ENCODE data around the gene DLGAP4. TPM values are rescaled to one million over a fixed set of nuclear protein-coding genes. Genes with fewer than 3 reads are reported as not detected.

Gene DLGAP4
- total and polyA plus RNA-seq, 5 experiments from 2014 or later: 9.3 to 35.0 (median 16.6) TPM

DNA sequence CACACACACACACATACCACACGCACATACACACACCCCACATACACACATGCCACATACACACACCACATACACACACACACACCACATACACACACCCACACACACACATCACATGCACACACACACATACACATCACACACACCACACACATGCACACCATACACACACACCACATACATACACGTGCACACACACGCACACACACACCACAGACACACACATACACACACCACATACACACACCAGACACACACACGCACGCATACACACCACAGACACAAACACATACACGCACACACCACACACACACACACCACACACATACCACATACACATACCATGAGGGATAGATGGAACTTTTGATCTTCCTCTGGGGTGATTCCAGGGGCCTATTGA is 90.2 kb downstream of the DLGAP4 start:
- ATAC-seq: no peak
- no peaks in the 10 kb centered on the region for H3K36me3 Mint-ChIP-seq
- POLR2A ChIA-PET: no interaction called here
- H3K27ac Mint-ChIP-seq: peak overlapping the region in 2 of 10 donors; percentile 21 to 41
- no peak for DNase-seq
- H3K9me3 Mint-ChIP-seq: no peaks in the 10 kb centered on the region
- no peak overlapping the region for H3K4me3 Mint-ChIP-seq
- peaks cover 8 to 31% (median 21%) of the 10 kb centered on the region in 5 donors for H3K27me3 Mint-ChIP-seq
- peaks cover 0 to 6% (median 0%) of the 10 kb centered on the region in 4 donors for H3K4me1 Mint-ChIP-seq

DNA sequence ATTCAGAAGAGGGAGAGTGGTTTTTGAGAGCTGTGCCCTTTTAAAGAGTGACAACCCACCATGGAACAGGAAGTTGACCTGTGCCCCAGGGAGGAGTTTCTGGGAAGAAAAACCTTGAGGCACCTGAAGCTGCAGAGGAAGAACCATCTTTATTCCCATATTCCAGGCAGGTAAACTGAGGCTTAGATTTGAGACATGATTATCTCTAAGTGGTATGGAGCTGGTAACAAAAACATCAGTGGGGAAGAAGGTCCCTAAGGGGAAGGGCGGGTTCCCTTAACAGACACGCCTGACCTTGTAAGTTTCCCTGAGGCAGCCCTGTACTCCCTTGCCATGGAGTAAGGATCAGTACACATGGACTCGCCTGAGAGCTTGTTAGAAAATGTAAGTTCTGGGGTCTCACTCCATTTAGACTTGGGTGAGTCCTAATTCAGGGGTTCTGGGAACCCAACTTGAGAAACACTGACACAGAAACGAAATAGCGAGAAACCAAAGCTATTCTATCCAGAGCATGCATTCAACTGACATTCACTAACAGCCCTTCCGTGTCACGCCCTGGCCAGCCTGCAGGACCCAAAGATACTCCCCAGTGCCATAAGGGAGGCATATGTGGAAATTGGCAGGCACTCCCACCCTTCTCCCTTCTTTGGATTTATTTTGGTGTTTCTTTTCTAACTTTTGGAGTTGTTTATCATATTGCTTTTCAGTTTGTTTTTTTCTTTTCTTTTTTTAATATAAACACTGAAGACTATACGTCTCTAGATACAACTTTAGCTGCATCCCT is 90.9 kb downstream of the DLGAP4 start:
- POLR2A ChIA-PET: no interaction called here
- Mint-ChIP-seq H3K36me3 (no peaks in the 10 kb centered on the region), H3K4me1 (peaks cover 0 to 4% (median 0%) of the 10 kb centered on the region in 4 donors), H3K4me3 (no peak overlapping the region), H3K9me3 (no peaks in the 10 kb centered on the region), H3K27me3 (peaks cover 15 to 31% (median 27%) of the 10 kb centered on the region in 5 donors), H3K27ac (peak overlapping the region in 1 of 10 donors; percentile 41)
- DNase-seq (no peak), ATAC-seq (no peak)

DNA sequence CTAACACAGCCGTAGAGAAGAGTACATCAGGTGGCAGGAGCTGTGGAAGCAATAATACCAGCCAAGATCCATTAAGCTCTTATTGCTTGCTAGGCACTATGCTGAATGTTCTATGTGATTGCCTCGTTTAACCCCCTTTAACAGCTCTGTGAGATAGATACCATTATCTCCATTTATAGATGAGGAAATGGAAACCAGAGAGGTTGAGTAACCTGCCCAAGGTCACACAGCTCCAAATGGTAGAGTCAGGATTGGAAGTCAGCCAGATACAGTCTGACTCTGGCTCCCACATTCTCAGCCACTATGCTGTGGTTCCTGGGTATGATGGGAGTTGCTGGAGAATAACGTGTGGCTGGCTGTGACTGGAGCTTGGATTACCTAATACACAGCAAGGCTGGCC is 92.4 kb downstream of the DLGAP4 start:
- peaks cover 0 to 5% (median 0%) of the 10 kb centered on the region in 9 donors for H3K9me3 Mint-ChIP-seq
- POLR2A ChIA-PET: interaction anchor here (0.6 kb wide), 1 partner anchor 64 kb away, joined by 3 read pairs; no protein-coding TSS in a partner anchor
- peaks cover 0 to 6% (median 0%) of the 10 kb centered on the region in 3 donors for H3K36me3 Mint-ChIP-seq
- H3K27ac Mint-ChIP-seq: no peak overlapping the region
- no peak for ATAC-seq
- H3K4me3 Mint-ChIP-seq: no peak overlapping the region
- peaks cover 21 to 44% (median 38%) of the 10 kb centered on the region in 5 donors for H3K27me3 Mint-ChIP-seq
- no peak for DNase-seq
- peaks cover 0 to 4% (median 0%) of the 10 kb centered on the region in 4 donors for H3K4me1 Mint-ChIP-seq

DNA sequence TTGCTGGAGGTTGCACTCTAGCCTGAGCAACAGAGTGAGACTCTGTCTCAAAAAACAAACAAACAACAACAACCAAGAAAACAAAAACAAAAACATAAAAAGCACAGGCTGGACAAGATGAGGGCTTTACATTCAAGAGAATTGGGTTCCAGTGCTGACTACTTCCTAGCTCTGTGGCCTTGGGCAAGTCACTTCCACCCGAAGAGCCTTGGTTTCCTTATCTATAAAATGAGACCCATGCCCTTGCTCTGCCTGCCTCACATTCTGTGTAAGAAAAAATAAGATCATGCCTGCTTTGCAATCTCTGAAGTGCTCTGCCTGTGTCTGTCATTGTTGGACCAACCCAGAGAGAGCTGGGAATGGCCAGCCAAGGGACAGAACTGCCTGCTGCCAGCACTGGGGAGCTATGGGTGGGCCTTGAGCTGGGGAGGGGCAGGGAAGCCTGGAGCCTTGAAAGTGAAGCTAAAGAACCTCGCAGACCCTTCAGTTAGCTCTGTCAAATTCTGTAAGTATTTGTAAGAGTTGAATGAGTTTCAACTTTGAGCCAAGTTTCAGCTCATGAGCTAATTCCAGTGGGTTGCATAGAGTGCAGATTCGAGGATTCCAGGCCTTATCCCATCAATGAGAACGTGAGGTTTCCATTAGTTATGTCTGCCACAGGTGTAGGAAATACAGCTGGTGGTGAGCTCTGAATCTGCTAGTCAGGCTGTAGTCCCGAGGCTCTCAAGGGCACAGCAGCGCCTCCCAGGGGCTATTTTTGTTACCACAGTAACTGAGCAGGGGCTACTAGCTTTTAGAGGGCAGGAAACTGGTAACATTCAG is 93.2 kb downstream of the DLGAP4 start:
- H3K9me3 Mint-ChIP-seq: peaks cover 0 to 6% (median 0%) of the 10 kb centered on the region in 9 donors
- H3K36me3 Mint-ChIP-seq: peaks cover 0 to 6% (median 0%) of the 10 kb centered on the region in 3 donors
- POLR2A ChIA-PET: no interaction called here
- H3K27ac Mint-ChIP-seq: no peak overlapping the region
- ATAC-seq (peak; percentile 41 to 59), DNase-seq (peak in 5 of 10 donors; percentile 4 to 34 (median 12))
- H3K27me3 Mint-ChIP-seq: peaks cover 25 to 52% (median 39%) of the 10 kb centered on the region in 5 donors
- peaks cover 0 to 2% (median 0%) of the 10 kb centered on the region in 4 donors for H3K4me1 Mint-ChIP-seq
- no peak overlapping the region for H3K4me3 Mint-ChIP-seq

DNA sequence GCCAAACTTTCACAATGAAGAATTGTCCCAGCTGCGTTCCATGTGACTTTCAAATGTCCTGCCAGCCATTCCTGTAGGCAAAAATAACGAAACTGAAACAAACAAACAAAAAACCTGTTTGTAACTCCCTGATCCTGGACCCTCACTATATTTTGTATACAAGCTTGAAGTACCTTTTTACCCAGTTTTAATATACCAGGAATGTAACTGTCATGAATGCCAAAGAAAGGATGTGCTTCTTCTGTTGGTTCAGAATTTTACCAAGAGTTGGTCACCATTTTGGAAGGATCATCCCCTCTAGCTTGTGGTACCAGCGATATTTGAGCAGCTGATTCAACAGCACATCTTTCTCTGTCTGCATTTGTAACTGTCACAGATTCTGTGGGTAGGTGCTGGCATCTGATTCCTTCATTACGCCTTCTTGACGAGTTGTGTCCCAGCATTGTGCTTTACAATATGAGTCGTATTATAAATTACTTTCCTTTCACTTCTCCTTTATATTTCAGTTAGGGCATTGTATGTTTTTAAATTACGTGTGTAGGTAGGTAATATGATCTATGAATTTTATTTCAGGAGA is 93.9 kb downstream of the DLGAP4 start:
- POLR2A ChIA-PET: no interaction called here
- H3K36me3 Mint-ChIP-seq: peaks cover 0 to 6% (median 0%) of the 10 kb centered on the region in 3 donors
- H3K27ac Mint-ChIP-seq: no peak overlapping the region
- ATAC-seq (no peak), DNase-seq (no peak)
- H3K4me1 Mint-ChIP-seq: peaks cover 0 to 5% (median 0%) of the 10 kb centered on the region in 4 donors
- peaks cover 23 to 59% (median 43%) of the 10 kb centered on the region in 5 donors for H3K27me3 Mint-ChIP-seq
- H3K9me3 Mint-ChIP-seq: peaks cover 0 to 6% (median 0%) of the 10 kb centered on the region in 9 donors
- H3K4me3 Mint-ChIP-seq: no peak overlapping the region

DNA sequence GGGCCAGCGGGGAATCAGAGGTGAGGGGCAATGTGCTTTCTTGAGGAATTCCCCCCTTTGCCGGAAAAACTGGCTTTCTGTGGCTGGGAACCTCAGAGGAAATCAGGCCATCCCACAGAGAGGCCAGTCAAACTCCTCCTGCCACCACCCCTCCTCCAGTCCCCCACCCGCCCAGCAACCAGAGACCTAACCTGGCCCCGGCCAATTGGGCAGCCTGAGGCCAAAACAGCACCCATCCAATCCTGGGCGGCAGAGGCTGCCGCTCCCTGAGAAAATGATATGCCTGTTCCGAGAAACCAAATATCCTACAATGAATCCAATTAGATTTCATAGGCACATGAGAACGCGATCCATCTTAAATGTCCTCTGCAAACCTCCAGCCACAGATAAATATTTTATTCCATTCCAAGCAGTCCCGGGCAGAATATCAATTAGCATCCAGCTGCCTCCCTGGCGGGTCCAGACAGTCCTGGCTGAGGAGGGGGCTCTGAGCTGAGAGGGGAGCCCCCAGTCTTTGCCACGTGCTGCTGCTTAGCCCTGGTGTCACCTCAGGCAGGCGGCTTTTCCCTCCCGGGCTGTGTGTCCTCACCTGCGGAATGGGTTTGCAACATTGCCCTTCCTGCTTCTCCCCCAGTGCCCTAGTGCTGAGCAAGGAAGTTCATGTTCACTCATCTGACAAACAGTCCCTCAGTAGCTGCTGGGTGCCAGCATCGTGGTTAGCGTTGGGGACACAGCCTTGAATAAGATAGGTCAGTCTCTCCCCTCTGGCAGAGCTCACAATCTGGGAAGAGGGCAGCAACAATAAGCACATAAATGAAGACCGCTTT is 95.0 kb downstream of the DLGAP4 start:
- Mint-ChIP-seq H3K9me3 (peaks cover 0 to 6% (median 0%) of the 10 kb centered on the region in 9 donors), H3K4me1 (peaks cover 0 to 5% (median 0%) of the 10 kb centered on the region in 4 donors), H3K4me3 (no peak overlapping the region), H3K27me3 (peaks cover 23 to 62% (median 42%) of the 10 kb centered on the region in 5 donors), H3K36me3 (peaks cover 0 to 6% (median 0%) of the 10 kb centered on the region in 3 donors), H3K27ac (no peak overlapping the region)
- no peak for DNase-seq
- POLR2A ChIA-PET: no interaction called here
- ATAC-seq: no peak

DNA sequence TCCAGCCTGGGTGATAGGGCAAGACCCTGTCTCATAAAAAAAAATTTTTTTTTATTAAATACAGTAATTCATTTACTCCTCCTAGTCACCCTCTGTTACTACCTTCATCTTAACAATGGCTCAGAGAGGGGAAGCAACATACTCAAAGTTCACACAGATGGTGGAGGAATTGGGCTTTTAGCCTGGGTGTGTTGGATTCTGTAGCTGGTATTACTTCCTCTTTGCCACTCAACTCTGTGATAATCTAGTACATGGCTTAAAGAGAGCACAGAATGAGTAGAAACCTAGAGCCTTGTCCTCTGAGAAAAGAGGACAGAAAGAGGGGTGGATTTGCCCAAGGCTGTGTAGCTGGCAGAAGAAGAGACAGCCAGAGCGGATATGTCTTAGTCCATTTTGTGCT is 96.6 kb downstream of the DLGAP4 start:
- POLR2A ChIA-PET: no interaction called here
- ATAC-seq (no peak), DNase-seq (no peak)
- H3K4me1 Mint-ChIP-seq: peaks cover 0 to 7% (median 3%) of the 10 kb centered on the region in 4 donors
- H3K27me3 Mint-ChIP-seq: peaks cover 23 to 67% (median 42%) of the 10 kb centered on the region in 5 donors
- H3K36me3 Mint-ChIP-seq: peaks cover 0 to 6% (median 0%) of the 10 kb centered on the region in 3 donors
- H3K9me3 Mint-ChIP-seq: peaks cover 0 to 6% (median 0%) of the 10 kb centered on the region in 9 donors
- H3K4me3 Mint-ChIP-seq: no peak overlapping the region
- H3K27ac Mint-ChIP-seq: peak overlapping the region in 1 of 10 donors; percentile 47

DNA sequence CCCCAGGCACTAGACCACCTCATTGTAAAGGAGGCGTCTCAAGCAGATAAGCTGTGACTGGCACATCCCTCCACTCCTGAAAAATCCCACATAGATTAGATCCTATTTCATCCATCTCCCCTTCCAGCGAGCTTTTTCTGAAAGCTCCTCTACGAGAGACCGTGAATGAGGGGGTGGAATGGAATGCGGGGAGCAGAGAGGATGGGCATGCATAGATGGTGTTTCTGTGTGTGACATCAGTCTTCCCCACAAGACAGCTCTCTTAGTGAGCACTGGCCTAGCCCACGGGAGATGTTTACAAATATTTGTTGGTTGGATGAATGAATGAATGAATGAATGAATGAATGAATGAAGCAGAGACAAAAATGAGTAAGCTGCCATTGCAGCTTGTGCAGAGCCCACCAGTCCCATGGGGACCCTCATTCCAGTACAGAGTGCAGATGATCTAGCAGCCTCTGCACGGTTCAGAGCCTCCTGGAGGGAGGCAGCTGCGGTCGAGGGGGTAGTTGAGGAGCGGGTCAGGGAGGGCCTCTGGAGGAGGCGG is 98.4 kb downstream of the DLGAP4 start:
- peaks cover 0 to 6% (median 0%) of the 10 kb centered on the region in 3 donors for H3K36me3 Mint-ChIP-seq
- H3K4me1 Mint-ChIP-seq: peaks cover 0 to 7% (median 3%) of the 10 kb centered on the region in 4 donors
- H3K27me3 Mint-ChIP-seq: peaks cover 21 to 62% (median 36%) of the 10 kb centered on the region in 5 donors
- POLR2A ChIA-PET: interaction anchor here (0.5 kb wide), 1 partner anchor 480 kb away, joined by 4 read pairs; no protein-coding TSS in a partner anchor
- no peak overlapping the region for H3K27ac Mint-ChIP-seq
- DNase-seq: no peak
- ATAC-seq: no peak
- H3K9me3 Mint-ChIP-seq: peaks cover 0 to 6% (median 0%) of the 10 kb centered on the region in 9 donors
- no peak overlapping the region for H3K4me3 Mint-ChIP-seq

DNA sequence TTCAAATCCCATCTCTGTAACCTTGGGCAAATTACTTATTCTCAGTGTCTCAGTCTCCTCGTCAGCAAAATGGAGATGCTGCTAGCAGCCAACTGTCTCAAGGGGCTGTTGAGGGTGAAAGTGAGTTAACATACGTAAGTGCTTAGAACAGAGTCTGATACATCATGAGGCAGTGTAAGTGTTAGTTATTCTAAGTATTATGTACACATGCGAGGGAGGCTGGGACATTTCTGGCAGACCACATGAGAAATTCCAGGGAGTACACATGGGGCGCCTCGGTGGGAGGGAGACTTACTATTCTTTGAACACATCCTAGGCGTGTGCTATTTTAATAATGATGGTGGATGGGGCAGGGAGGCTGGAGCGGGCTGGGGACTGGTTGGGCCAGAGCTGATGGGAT is 99.1 kb downstream of the DLGAP4 start:
- no peak for DNase-seq
- H3K27me3 Mint-ChIP-seq: peaks cover 20 to 59% (median 34%) of the 10 kb centered on the region in 5 donors
- peaks cover 0 to 6% (median 0%) of the 10 kb centered on the region in 3 donors for H3K36me3 Mint-ChIP-seq
- peaks cover 0 to 5% (median 3%) of the 10 kb centered on the region in 4 donors for H3K4me1 Mint-ChIP-seq
- no peak overlapping the region for H3K4me3 Mint-ChIP-seq
- POLR2A ChIA-PET: no interaction called here
- H3K27ac Mint-ChIP-seq: no peak overlapping the region
- no peak for ATAC-seq
- H3K9me3 Mint-ChIP-seq: peaks cover 0 to 6% (median 0%) of the 10 kb centered on the region in 9 donors

DNA sequence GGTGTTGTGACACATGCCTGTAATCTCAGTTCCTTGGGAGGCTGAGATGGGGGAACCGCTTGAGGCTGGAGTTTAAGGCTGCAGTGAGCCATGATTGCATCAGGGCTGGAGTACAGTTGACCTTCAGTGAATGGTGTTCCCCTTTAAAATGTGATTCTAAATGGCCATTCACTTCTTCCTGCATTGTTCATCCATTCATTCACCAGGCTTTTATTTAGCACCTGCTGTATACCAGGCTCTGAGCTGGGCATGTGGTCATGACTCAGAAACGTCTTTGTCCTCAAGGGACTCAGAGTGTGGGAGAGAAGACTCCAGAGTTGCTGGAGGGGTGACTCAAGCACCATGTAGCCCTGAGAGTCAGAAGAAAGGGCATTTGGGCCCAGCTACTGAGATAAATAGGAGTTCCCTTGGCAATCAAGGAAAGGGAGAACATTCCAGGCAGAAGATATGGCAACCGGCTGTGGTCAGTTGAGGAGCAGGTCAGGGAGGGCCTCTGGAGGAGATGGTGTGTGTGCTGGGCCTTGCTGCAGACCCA is 101.1 kb downstream of the DLGAP4 start:
- peaks cover 0 to 6% (median 0%) of the 10 kb centered on the region in 9 donors for H3K9me3 Mint-ChIP-seq
- H3K4me1 Mint-ChIP-seq: peaks cover 0 to 5% (median 2%) of the 10 kb centered on the region in 4 donors
- peaks cover 0 to 6% (median 0%) of the 10 kb centered on the region in 3 donors for H3K36me3 Mint-ChIP-seq
- no peak overlapping the region for H3K4me3 Mint-ChIP-seq
- no peak for DNase-seq
- POLR2A ChIA-PET: no interaction called here
- ATAC-seq: no peak
- peak overlapping the region in 1 of 10 donors; percentile 74 for H3K27ac Mint-ChIP-seq
- H3K27me3 Mint-ChIP-seq: peaks cover 10 to 52% (median 23%) of the 10 kb centered on the region in 5 donors

DNA sequence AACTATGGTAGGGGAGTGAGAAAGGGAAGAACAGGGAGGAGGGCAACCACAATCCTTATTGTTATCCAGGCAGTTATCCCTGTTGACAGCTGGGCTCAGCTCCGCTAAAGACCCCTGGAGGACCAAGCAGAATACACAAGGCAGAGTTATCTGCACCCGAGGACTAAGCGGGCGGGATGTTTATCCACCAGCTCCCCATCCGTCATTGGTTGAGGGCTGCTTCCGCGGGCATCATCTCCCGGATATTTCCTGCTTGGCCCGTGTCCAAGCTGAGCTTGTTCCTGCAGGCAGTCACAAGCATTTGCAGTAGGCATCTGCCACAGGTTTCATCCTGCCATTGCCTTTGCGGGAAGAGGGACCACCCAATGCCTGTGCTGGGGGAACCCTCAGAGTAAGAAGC is 102.1 kb downstream of the DLGAP4 start:
- DNase-seq: no peak
- no peak overlapping the region for H3K4me3 Mint-ChIP-seq
- H3K27ac Mint-ChIP-seq: peak overlapping the region in 2 of 10 donors; percentile 24 to 47
- H3K27me3 Mint-ChIP-seq: peaks cover 7 to 42% (median 17%) of the 10 kb centered on the region in 5 donors
- POLR2A ChIA-PET: no interaction called here
- peaks cover 0 to 2% (median 0%) of the 10 kb centered on the region in 3 donors for H3K36me3 Mint-ChIP-seq
- no peak for ATAC-seq
- peaks cover 0 to 2% (median 0%) of the 10 kb centered on the region in 9 donors for H3K9me3 Mint-ChIP-seq
- H3K4me1 Mint-ChIP-seq: peaks cover 0 to 5% (median 2%) of the 10 kb centered on the region in 4 donors
